ENCODE results near the gene KRTAP5-5. TPM values are rescaled to one million over a fixed set of nuclear protein-coding genes. Genes with fewer than 3 reads are reported as not detected.

Gene KRTAP5-5
- total and polyA plus RNA-seq, 2 of the 8 experiments (the other 6 are each of a cell fraction or from before 2014, with no cell fraction given), result 0.09 TPM; not detected in 1

DNA sequence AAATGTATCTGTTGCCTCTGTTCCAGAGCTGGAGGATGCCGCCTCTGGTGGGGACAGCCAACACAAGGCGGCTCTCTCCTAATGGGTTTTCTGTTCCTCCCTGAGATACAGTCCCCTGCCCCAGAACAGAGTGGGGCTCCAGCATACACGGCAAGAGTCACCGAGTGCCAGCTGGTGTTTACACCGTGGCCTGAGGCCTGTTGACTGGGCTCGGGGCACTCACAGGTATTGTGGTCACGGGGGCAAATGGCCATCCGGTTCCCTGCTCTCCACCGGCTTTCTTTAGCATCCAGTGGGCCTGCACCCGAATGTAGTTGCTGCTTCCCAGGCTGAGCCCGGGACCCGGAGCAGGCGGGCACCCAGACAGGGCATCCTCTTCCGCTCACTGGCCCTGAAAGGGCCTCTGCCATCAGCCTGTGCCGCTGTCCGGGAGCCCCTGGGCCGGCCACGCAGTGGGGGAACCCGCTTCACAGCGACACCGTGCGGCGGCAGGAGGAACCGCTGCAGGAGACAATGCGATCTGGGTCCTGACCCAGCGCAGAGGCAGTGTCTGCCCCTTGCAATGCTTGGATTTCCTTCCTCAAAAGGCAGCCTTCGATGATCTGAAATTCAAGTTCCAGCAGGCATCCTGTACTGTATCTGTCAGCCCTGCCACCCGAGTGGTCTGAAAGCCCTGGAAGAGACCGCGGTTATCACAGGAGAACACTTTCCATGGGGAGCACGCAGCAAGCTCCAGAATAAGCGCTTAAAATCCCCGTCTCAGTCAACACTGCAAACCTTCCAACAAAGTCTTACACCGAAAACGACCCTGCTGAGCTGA is 859 bp upstream of the KRTAP5-5 start (continued):
- TF ChIP-seq TAF1 (IDR thresholded peaks at IDR 0.05; ENCODE audit: low read depth, low read length), result no peak
